GM15510 (cell line): ENCODE data around the gene KRTAP6-1.

Experiments
- POLR2A ChIP-seq: IDR thresholded peaks from 3 replicates; pipeline ENCODE4 v1.6.1; 2011; ENCODE audit warnings: borderline replicate concordance; ENCODE audit not compliant: insufficient read length; ENCODE audit errors: extremely low read depth

Gene KRTAP6-1

GRCh38 chr21:30600787-30601186 lies 12.9 kb downstream of the KRTAP6-1 start, which contains the start of gene KRTAP22-1:
Gene KRTAP22-1, plus strand, starts transcription at chr21:30601087.
- no peak for TF ChIP-seq POLR2A

- no peak for TF ChIP-seq POLR2A
Measured at GRCh38 chr21:30598802-30599201, 14.9 kb downstream of the KRTAP6-1 start, which contains the start of gene KRTAP6-2. Gene KRTAP6-2, minus strand, starts transcription at chr21:30598902. Its CDS starts 28 bp downstream, at chr21:30598874.

GRCh38 chr21:30592140-30592539 lies 21.6 kb downstream of the KRTAP6-1 start, which contains the start of gene KRTAP6-3:
Gene KRTAP6-3, plus strand, starts transcription at chr21:30592440. Its CDS starts 6 bp downstream, at chr21:30592446.
- no peak for TF ChIP-seq POLR2A

GRCh38 chr21:30590297-30590696 lies 23.4 kb downstream of the KRTAP6-1 start, which contains the start of gene KRTAP22-2:
Gene KRTAP22-2, minus strand, starts transcription at chr21:30590397.
- TF ChIP-seq POLR2A, result no peak

GRCh38 chr21:30582870-30583269 lies 30.9 kb downstream of the KRTAP6-1 start:
- TF ChIP-seq POLR2A, result no peak

DNA sequence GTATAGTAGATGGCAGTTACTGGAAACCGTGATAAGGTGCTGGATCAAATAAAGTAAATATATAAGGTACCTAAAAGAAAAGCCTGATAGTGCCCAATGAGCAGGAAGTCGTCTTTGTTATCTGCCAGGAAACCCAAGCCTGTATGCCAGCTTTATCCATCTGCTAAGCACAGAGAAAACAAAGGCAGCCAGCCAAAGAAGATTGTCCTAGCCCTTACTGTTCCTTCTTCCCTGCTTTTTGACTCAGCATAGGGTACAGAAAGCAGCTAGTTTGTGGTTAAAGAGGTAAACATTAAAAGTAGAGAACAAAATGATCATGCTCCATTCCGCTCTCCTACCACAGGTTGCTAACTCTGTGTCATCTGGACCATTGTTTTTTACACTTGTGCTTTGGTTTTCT lies 33.6 kb downstream of the KRTAP6-1 start:
- no peak for TF ChIP-seq POLR2A

DNA sequence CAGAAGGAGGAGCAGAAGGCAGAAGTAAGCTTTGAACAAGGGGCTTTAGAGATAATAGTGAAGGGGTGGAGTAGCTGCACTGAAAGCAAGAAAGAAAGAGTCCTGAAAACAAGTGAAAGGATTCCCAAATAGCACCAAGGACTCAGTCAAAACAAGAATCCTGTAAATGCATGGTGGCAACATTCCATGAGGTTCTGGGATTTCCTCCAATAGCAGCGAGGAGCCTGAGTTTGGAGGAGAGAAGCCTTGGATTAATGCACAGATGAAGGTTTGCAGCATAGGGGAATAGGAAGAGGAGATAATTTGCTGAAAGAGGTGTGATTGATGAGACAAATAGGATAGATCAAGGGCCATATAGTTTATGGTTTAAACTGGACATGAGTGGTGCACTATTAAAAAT lies 34.4 kb downstream of the KRTAP6-1 start:
- TF ChIP-seq POLR2A, result no peak

GRCh38 chr21:30577766-30578165 lies 36.0 kb downstream of the KRTAP6-1 start:
- TF ChIP-seq POLR2A, result no peak

DNA sequence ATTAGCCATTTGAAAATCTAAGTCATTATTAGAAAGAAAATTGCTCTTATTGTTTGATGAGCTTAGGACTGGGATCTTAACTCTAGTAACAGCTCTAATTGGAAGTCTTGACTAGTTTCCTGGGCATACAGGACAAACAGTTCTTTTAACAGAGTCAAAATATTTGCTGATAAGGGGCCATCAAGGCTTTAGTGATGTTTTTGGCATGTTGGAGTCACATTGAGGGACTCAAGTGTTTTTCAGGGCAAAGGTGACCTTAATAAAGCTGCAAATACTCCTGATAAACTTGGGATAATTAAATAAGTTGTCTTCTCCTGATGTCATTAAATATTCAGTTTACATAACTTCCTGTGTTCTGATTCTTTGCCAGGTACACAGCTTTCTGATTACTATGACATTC lies 46.1 kb downstream of the KRTAP6-1 start:
- TF ChIP-seq POLR2A, result no peak

DNA sequence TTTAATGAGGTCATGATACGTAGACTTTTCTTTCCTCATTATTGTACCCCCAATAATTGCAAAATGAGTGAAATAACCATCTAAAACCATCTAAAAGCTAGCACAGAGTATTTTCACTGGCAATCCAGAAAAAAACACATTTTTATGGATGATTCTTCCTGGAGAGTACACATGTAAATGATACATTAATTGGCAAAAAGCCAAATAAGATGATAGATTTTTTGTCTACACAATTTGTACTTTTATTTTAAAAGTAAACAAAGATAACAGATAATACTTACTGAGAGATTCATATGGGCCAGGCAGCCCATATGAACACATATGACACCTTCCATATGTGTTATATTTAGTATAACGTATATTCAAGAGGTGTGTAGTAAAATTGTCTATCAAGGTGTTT lies 50.1 kb downstream of the KRTAP6-1 start:
- no peak for TF ChIP-seq POLR2A
